Testis (tissue), 2 donors: ENCODE results near the gene RPA1.

Experiments used
- POLR2A ChIP-seq: fragments of 450-650 bp; IDR thresholded peaks from one replicate; pipeline ENCODE4 v1.6.1; 2017; ENCODE audit warnings: antibody characterized with exemption, mild to moderate bottlenecking, moderate library complexity
- TF ChIP-seq, protein P1 (sequence below), 3 experiments: fragments of 450-650 bp in 2 of 3; fragments of 200-600 bp in 1 of 3; sonication (generic) in 1 of 3; IDR thresholded peaks; one replicate each; pipeline ENCODE4 v1.5.1; 2016 to 2019; ENCODE audit warnings: antibody characterized with exemption in 3 of 3, mild to moderate bottlenecking in 2 of 3, moderate library complexity in 1 of 3

DNA sequence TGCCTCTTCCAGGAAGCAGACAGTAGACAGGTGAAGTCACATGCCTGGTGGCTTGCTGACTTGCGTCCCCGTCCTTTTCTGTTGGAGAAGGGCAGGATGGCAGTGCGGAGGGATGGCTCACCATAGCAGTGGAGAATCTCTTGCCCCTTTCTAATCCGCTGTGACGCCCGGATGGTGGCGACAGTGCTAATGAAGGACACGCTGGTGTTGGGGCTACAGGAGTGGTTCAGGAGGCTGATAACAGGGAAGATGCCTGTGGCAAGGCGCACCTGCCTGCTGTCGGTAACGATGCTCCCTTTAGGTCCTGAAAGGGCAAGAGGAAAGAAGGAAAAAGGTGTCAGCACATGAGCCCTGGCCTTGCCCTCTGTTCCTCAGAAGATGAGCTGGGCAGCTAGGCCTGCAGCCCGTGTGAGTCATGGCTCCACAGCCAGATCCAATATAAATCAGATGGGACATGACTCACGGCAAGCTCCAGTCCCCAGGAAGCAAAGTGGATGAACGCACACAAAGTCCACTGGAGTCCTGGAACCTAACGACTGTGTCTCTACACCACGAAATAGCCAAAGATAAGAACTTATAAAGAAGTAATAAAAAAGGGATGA, 42.4 kb upstream of the RPA1 start:
- TF ChIP-seq, protein P1, sequence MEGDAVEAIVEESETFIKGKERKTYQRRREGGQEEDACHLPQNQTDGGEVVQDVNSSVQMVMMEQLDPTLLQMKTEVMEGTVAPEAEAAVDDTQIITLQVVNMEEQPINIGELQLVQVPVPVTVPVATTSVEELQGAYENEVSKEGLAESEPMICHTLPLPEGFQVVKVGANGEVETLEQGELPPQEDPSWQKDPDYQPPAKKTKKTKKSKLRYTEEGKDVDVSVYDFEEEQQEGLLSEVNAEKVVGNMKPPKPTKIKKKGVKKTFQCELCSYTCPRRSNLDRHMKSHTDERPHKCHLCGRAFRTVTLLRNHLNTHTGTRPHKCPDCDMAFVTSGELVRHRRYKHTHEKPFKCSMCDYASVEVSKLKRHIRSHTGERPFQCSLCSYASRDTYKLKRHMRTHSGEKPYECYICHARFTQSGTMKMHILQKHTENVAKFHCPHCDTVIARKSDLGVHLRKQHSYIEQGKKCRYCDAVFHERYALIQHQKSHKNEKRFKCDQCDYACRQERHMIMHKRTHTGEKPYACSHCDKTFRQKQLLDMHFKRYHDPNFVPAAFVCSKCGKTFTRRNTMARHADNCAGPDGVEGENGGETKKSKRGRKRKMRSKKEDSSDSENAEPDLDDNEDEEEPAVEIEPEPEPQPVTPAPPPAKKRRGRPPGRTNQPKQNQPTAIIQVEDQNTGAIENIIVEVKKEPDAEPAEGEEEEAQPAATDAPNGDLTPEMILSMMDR (IDR thresholded peaks at IDR 0.05) = no peak
- no peak for TF ChIP-seq POLR2A
